Measurements from ENCODE around the gene SEMA3D. TPM values are rescaled to one million over a fixed set of nuclear protein-coding genes. Genes with fewer than 3 reads are reported as not detected.

Gene SEMA3D
- polyA plus RNA-seq, 3 donors from 2014 or later: not detected

DNA sequence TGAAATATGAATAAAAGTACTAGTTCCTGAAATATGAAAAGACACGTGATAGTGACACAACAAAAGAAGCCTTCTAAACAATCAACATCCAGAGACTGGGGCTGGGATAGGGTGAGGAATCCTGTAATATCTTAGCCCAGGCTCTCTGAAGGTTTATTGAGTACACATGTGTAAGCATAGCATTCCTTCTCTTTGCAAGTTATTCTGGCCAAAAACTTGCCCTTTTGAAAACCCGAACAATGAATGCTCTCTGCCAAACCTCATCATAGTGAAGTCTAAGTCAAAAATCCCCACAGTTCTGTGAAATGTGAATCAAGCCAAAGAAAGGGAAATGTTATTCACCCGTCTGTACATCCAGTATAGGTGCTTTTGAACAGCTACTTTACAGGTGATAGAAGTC lies 11.6 kb downstream of the SEMA3D start:
- H3K4me3 Mint-ChIP-seq: no peak overlapping the region
- peaks cover 0 to 8% (median 5%) of the 10 kb centered on the region in 3 donors for H3K36me3 Mint-ChIP-seq
- H3K9me3 Mint-ChIP-seq: peaks cover 9 to 43% (median 25%) of the 10 kb centered on the region in 6 donors

DNA sequence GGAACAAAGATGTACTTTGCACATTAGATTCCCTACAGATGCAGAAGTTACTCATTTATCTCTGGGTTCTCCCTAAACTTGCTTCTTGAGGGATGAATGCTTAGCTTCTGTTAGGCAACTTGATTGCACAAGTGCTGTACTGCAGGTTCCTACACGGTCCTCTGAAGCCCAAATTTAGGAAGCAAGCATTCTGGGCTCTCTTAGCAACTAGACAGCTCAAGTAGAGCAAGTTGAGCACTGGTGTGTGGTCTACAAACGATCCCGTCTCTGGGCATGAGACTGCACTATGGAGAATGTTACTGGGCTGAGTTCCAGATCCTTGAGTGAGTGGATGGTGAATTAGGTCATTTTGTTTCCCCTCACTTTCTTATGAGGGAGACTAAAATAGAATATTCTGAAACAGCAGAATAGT lies 14.3 kb downstream of the SEMA3D start:
- Mint-ChIP-seq H3K36me3 (peaks cover 0 to 5% (median 0%) of the 10 kb centered on the region in 3 donors), H3K9me3 (peaks cover 6 to 31% (median 21%) of the 10 kb centered on the region in 6 donors), H3K4me1 (no peaks in the 10 kb centered on the region), H3K27me3 (ENCODE audit: low read depth in 3 of 3) (peaks cover 0 to 2% (median 2%) of the 10 kb centered on the region in 3 donors), H3K4me3 (no peak overlapping the region), H3K27ac (no peak overlapping the region)
- DNase-seq: no peak

More for the DNA sequence above, 11.6 kb downstream of the SEMA3D start:
- Mint-ChIP-seq H3K27ac (no peak overlapping the region), H3K27me3 (ENCODE audit: low read depth in 3 of 3) (peaks cover 0 to 2% (median 0%) of the 10 kb centered on the region in 3 donors), H3K4me1 (no peaks in the 10 kb centered on the region)
- DNase-seq: no peak

DNA sequence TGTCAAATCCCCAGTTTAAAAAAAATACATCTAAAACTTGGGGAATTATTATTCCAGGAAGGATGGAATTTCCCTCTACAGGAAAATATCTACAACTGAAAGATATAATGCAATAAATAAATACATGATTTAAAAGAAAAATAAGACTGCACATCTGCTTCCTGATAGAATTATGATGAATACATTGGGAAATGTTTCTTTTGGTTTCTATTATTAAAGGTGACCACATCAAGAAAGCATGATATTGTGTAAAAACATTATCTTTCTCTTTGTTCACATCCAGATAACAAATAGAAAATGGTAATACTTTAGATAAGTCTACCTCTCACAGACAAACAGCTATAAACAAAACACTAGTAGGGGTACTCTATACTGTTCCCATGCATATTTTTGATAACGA lies 19.2 kb downstream of the SEMA3D start:
- Mint-ChIP-seq H3K9me3 (peaks cover 6 to 35% (median 19%) of the 10 kb centered on the region in 6 donors), H3K27ac (no peak overlapping the region), H3K27me3 (ENCODE audit: low read depth in 3 of 3) (peaks cover 0 to 2% (median 0%) of the 10 kb centered on the region in 3 donors), H3K4me1 (no peaks in the 10 kb centered on the region), H3K4me3 (no peak overlapping the region), H3K36me3 (no peaks in the 10 kb centered on the region)
- DNase-seq: no peak

DNA sequence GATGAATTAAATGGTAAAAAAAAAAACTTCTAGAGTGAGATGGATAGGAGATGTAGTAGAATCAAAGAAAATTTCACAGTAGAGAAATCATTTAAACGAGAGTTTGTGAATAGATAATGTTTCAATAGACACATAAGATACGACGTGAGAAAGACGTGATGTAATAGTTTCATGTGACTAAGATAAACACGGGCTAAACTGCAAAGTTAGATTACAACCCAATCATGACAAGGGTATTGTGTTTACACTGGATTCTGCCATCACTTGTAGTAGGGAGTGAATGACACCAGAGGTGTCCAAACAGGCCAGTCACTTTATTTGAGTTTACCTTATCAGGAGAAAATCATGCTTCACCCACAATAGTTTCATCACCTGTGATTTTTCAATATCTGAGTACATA lies 21.6 kb downstream of the SEMA3D start:
- Mint-ChIP-seq H3K4me3 (no peak overlapping the region), H3K27me3 (ENCODE audit: low read depth in 3 of 3) (peaks cover 0 to 2% (median 0%) of the 10 kb centered on the region in 3 donors), H3K9me3 (peaks cover 13 to 40% (median 23%) of the 10 kb centered on the region in 6 donors), H3K4me1 (no peaks in the 10 kb centered on the region), H3K36me3 (no peaks in the 10 kb centered on the region), H3K27ac (no peak overlapping the region)
- no peak for DNase-seq

- H3K9me3 Mint-ChIP-seq: peaks cover 13 to 47% (median 26%) of the 10 kb centered on the region in 6 donors
- H3K27ac Mint-ChIP-seq: no peak overlapping the region
- H3K4me3 Mint-ChIP-seq: no peak overlapping the region
- H3K27me3 Mint-ChIP-seq (ENCODE audit: low read depth in 3 of 3): no peaks in the 10 kb centered on the region
- DNase-seq: no peak
- H3K4me1 Mint-ChIP-seq: no peaks in the 10 kb centered on the region
- H3K36me3 Mint-ChIP-seq: no peaks in the 10 kb centered on the region
Observed at GRCh38 chr7:85164376-85164775, 22.5 kb downstream of the SEMA3D start.

DNA sequence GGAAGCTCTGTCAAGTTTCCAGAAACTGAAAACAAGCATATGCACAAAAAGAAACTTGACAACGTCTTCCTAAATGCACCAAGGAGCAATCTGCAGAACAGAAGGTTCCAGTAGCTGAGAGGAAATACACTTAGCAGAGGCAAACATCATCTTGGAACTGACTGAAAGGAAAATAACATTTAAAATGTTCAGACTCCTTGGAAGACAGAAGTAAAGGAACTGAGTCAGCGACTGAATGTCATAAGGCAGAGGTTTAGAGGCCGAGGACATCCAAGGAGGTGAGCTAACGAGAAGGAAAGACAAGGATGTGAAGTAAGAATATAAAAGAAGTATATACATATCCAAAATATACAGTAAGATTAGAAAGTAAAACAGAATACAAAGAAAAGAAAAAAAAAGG lies 24.1 kb downstream of the SEMA3D start:
- DNase-seq: no peak
- Mint-ChIP-seq H3K27ac (no peak overlapping the region), H3K36me3 (peaks cover 0 to 6% (median 0%) of the 10 kb centered on the region in 3 donors), H3K4me1 (no peaks in the 10 kb centered on the region), H3K9me3 (peaks cover 22 to 55% (median 37%) of the 10 kb centered on the region in 6 donors), H3K4me3 (no peak overlapping the region), H3K27me3 (ENCODE audit: low read depth in 3 of 3) (peaks cover 0 to 1% (median 0%) of the 10 kb centered on the region in 3 donors)

DNA sequence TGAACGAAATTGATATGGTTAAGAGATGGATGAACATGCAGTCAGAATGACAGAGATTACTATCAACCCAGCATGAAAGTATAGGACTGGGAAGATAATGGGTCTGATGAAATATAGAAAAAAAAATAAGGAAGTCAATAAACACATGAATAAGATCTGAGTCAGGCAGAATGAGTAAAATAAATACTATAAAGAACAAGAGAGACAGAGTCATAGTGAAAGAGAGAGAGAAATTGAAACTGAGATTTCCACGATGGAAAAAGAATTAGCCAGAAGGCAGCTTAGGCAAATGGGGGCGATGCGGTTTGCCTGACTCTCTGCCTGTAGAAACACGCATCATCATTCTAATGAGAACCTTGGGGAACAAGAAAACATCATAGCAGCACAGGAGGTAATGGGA lies 26.6 kb downstream of the SEMA3D start:
- no peaks in the 10 kb centered on the region for H3K4me1 Mint-ChIP-seq
- no peak for DNase-seq
- H3K27ac Mint-ChIP-seq: no peak overlapping the region
- H3K4me3 Mint-ChIP-seq: no peak overlapping the region
- H3K36me3 Mint-ChIP-seq: peaks cover 0 to 6% (median 0%) of the 10 kb centered on the region in 3 donors
- peaks cover 19 to 46% (median 33%) of the 10 kb centered on the region in 6 donors for H3K9me3 Mint-ChIP-seq
- H3K27me3 Mint-ChIP-seq (ENCODE audit: low read depth in 3 of 3): peaks cover 0 to 1% (median 0%) of the 10 kb centered on the region in 3 donors

- Mint-ChIP-seq H3K36me3 (peaks cover 0 to 6% (median 0%) of the 10 kb centered on the region in 3 donors), H3K4me3 (no peak overlapping the region), H3K9me3 (peaks cover 19 to 46% (median 33%) of the 10 kb centered on the region in 6 donors), H3K27ac (no peak overlapping the region), H3K27me3 (ENCODE audit: low read depth in 3 of 3) (peaks cover 0 to 1% (median 0%) of the 10 kb centered on the region in 3 donors), H3K4me1 (no peaks in the 10 kb centered on the region)
- no peak for DNase-seq
Observed at GRCh38 chr7:85159003-85159402, 27.9 kb downstream of the SEMA3D start.

- no peak for DNase-seq
- Mint-ChIP-seq H3K36me3 (peaks cover 0 to 6% (median 0%) of the 10 kb centered on the region in 3 donors), H3K27ac (no peak overlapping the region), H3K4me1 (no peaks in the 10 kb centered on the region), H3K27me3 (ENCODE audit: low read depth in 3 of 3) (peaks cover 0 to 1% (median 0%) of the 10 kb centered on the region in 3 donors), H3K4me3 (no peak overlapping the region), H3K9me3 (peaks cover 16 to 47% (median 29%) of the 10 kb centered on the region in 6 donors)
Observed at GRCh38 chr7:85156661-85157208, 30.1 kb downstream of the SEMA3D start.

- H3K4me3 Mint-ChIP-seq: no peak overlapping the region
- no peaks in the 10 kb centered on the region for H3K4me1 Mint-ChIP-seq
- H3K36me3 Mint-ChIP-seq: peaks cover 0 to 6% (median 0%) of the 10 kb centered on the region in 3 donors
- DNase-seq: no peak
- peaks cover 6 to 38% (median 20%) of the 10 kb centered on the region in 6 donors for H3K9me3 Mint-ChIP-seq
- H3K27ac Mint-ChIP-seq: no peak overlapping the region
- peaks cover 0 to 1% (median 0%) of the 10 kb centered on the region in 3 donors for H3K27me3 Mint-ChIP-seq (ENCODE audit: low read depth in 3 of 3)
Observed at GRCh38 chr7:85154282-85154937, 32.4 kb downstream of the SEMA3D start.

GRCh38 chr7:85153715-85154114 lies 33.1 kb downstream of the SEMA3D start:
- no peak overlapping the region for H3K4me3 Mint-ChIP-seq
- H3K36me3 Mint-ChIP-seq: peaks cover 0 to 3% (median 0%) of the 10 kb centered on the region in 3 donors
- no peak overlapping the region for H3K27ac Mint-ChIP-seq
- no peaks in the 10 kb centered on the region for H3K27me3 Mint-ChIP-seq (ENCODE audit: low read depth in 3 of 3)
- no peaks in the 10 kb centered on the region for H3K4me1 Mint-ChIP-seq
- DNase-seq: no peak
- peaks cover 0 to 32% (median 14%) of the 10 kb centered on the region in 6 donors for H3K9me3 Mint-ChIP-seq

GRCh38 chr7:85150624-85151023 lies 36.2 kb downstream of the SEMA3D start:
- H3K4me3 Mint-ChIP-seq: no peak overlapping the region
- H3K27me3 Mint-ChIP-seq (ENCODE audit: low read depth in 3 of 3): no peaks in the 10 kb centered on the region
- DNase-seq: no peak
- no peaks in the 10 kb centered on the region for H3K36me3 Mint-ChIP-seq
- no peaks in the 10 kb centered on the region for H3K4me1 Mint-ChIP-seq
- H3K9me3 Mint-ChIP-seq: peaks cover 3 to 22% (median 15%) of the 10 kb centered on the region in 6 donors
- no peak overlapping the region for H3K27ac Mint-ChIP-seq

- Mint-ChIP-seq H3K27me3 (ENCODE audit: low read depth in 3 of 3) (peaks cover 0 to 2% (median 0%) of the 10 kb centered on the region in 3 donors), H3K36me3 (no peaks in the 10 kb centered on the region), H3K9me3 (peaks cover 3 to 22% (median 11%) of the 10 kb centered on the region in 6 donors), H3K4me1 (no peaks in the 10 kb centered on the region), H3K4me3 (no peak overlapping the region), H3K27ac (no peak overlapping the region)
- DNase-seq: no peak
Observed at GRCh38 chr7:85144771-85145170, 42.1 kb downstream of the SEMA3D start.

GRCh38 chr7:85135977-85136376 lies 50.9 kb downstream of the SEMA3D start:
- H3K27me3 Mint-ChIP-seq (ENCODE audit: low read depth in 3 of 3): peaks cover 0 to 2% (median 0%) of the 10 kb centered on the region in 3 donors

More at GRCh38 chr7:85135977-85136376, 50.9 kb downstream of the SEMA3D start:
- DNase-seq: no peak
- no peak overlapping the region for H3K27ac Mint-ChIP-seq
- no peak overlapping the region for H3K4me3 Mint-ChIP-seq
- H3K9me3 Mint-ChIP-seq: peaks cover 3 to 19% (median 6%) of the 10 kb centered on the region in 6 donors
- no peaks in the 10 kb centered on the region for H3K36me3 Mint-ChIP-seq
- H3K4me1 Mint-ChIP-seq: no peaks in the 10 kb centered on the region

Data from immature natural killer cell (primary cell).